A673 (cell line): ENCODE measurements around the gene HIPK1. TPM values are rescaled to one million over a fixed set of nuclear protein-coding genes. Genes with fewer than 3 reads are reported as not detected.
A peak's percentile ranks its signal among the peaks of the same experiment; 100 is the strongest.
"Not testable (repeated sequence)": the region's sequence is repeated elsewhere in the genome, so short reads cannot be mapped to it uniquely, and the experiment has no call there.

Source experiments
- BruUV-seq: library from RNA; stranded (reverse); fragments of 400-500 nt; replicated peaks from 2 replicates; lab custom pipeline; 2021; lab: Mats Ljungman, UMichigan
- CTCF ChIA-PET: fragments of 300-600 bp; sonication (Branson Sonifier 250); formaldehyde crosslinking; loops from one replicate; lab custom pipeline; 2022; ENCODE audit warnings: antibody characterized with exemption; lab: Charles Lee
- POLR2A ChIA-PET: fragments of 300-600 bp; sonication (Branson Sonifier 250); formaldehyde crosslinking; loops from one replicate; lab custom pipeline; 2022; ENCODE audit warnings: antibody characterized with exemption; ENCODE audit not compliant: low non-redundant PET; lab: Charles Lee
- DNase-seq: peaks from one replicate; pipeline ENCODE4 v3.0.0-alpha.2; 2015; ENCODE audit warnings: low spot score
- H3K27ac ChIP-seq: fragments of 200-600 bp; sonication (generic); 2 replicates; pipeline ENCODE4 v1.5.1; 2016; ENCODE audit warnings: mixed run types, low read depth, mild to moderate bottlenecking, mixed read lengths, antibody characterized with exemption, low read length; ENCODE audit not compliant: poor library complexity, severe bottlenecking
- H3K27me3 ChIP-seq: fragments of 200-600 bp; sonication (generic); replicated peaks from 2 replicates; pipeline ENCODE4 v1.6.1; 2017; ENCODE audit warnings: mixed run types, low read depth, mild to moderate bottlenecking, mixed read lengths, antibody characterized with exemption, low read length; ENCODE audit not compliant: insufficient read depth, poor library complexity
- H3K36me3 ChIP-seq: fragments of 200-600 bp; sonication (generic); 2 replicates; pipeline ENCODE4 v1.6.1; 2016; ENCODE audit warnings: mixed run types, mild to moderate bottlenecking, mixed read lengths, antibody characterized with exemption, low read length; ENCODE audit not compliant: insufficient read depth, poor library complexity, severe bottlenecking
- H3K4me1 ChIP-seq: fragments of 200-600 bp; sonication (generic); 2 replicates; pipeline ENCODE4 v1.6.1; 2017; ENCODE audit warnings: mixed run types, mild to moderate bottlenecking, mixed read lengths, antibody characterized with exemption, low read length; ENCODE audit not compliant: insufficient read depth, poor library complexity, severe bottlenecking
- H3K4me3 ChIP-seq: fragments of 200-600 bp; sonication (generic); 2 replicates; pipeline ENCODE4 v1.5.1; 2016; ENCODE audit warnings: low read depth, mixed run types, mild to moderate bottlenecking, mixed read lengths, low read length; ENCODE audit not compliant: poor library complexity, severe bottlenecking
- H3K9me3 ChIP-seq: fragments of 200-600 bp; sonication (generic); 2 replicates; pipeline ENCODE4 v1.6.1; 2016; ENCODE audit warnings: mixed run types, low read depth, mild to moderate bottlenecking, mixed read lengths, antibody characterized with exemption, low read length; ENCODE audit not compliant: poor library complexity, severe bottlenecking
- EZH2 ChIP-seq: fragments of 200-600 bp; sonication (generic); IDR thresholded peaks from 2 replicates; pipeline ENCODE4 v1.6.1; 2017; ENCODE audit warnings: borderline replicate concordance, low read depth, mild to moderate bottlenecking, mixed read lengths, antibody characterized with exemption, low read length; ENCODE audit not compliant: poor library complexity, severe bottlenecking
- intact Hi-C: fragments of 100-400 bp; cut with micrococcal nuclease; formaldehyde crosslinking; loops from one replicate; pipeline ENCODE4 v1.10.0; 2022; ENCODE audit not compliant: unreplicated experiment
- total RNA-seq: library from RNA; stranded (reverse); gene quantifications from 2 replicates; pipeline ENCODE4 v1.2.3, GENCODE V29; 2021
- TF ChIP-seq, protein P1 (sequence below): fragments of 300-800, 200-600 bp; sonication (generic); conservative IDR thresholded peaks from 2 replicates; pipeline ENCODE4 v1.5.1; 2017; ENCODE audit warnings: low read depth, mild to moderate bottlenecking, antibody characterized with exemption, low read length, moderate library complexity, mixed read lengths

Gene HIPK1
- total RNA-seq, 1 experiment from 2014 or later, result 81.3 TPM

DNA sequence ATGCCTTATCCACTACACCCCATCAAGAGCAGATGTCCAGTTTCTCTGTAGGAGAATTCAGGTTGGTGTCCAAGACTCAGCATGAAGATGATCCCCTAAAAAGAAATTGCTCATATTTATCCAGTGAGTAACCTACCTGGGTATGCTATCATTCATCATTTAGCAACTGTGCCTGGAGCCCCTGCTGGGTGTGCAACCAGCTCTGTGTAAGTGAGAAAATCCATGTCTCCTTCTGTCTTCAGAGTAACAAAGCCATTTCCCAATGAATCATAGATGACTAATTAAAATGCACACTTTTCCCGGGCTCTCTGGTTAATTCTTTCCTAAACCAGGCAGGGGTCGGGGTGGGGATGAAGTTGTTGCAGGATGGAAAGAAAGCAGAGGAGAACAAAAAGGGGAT, 86.0 kb downstream of the HIPK1 start:
- CTCF ChIA-PET, result no interaction called here
- intact Hi-C loops, result no loop called here

GRCh38 chr1:114019724-114020123, 90.6 kb downstream of the HIPK1 start:
- CTCF ChIA-PET, intact Hi-C loops, BruUV-seq, H3K27me3 ChIP-seq, H3K9me3 ChIP-seq, H3K4me3 ChIP-seq, DNase-seq, H3K36me3 ChIP-seq, POLR2A ChIA-PET, H3K27ac ChIP-seq: not testable (repeated sequence)
- peaks cover 23% of the 10 kb centered on the region for H3K4me1 ChIP-seq

More for the DNA sequence above, 86.0 kb downstream of the HIPK1 start:
- Histone ChIP-seq H3K36me3 (no peaks in the 10 kb centered on the region), H3K27me3 (no peaks in the 10 kb centered on the region), H3K4me3 (no peak overlapping the region), H3K4me1 (peaks cover 20% of the 10 kb centered on the region), H3K27ac (no peak overlapping the region), H3K9me3 (no peaks in the 10 kb centered on the region)
- TF ChIP-seq, protein P1, sequence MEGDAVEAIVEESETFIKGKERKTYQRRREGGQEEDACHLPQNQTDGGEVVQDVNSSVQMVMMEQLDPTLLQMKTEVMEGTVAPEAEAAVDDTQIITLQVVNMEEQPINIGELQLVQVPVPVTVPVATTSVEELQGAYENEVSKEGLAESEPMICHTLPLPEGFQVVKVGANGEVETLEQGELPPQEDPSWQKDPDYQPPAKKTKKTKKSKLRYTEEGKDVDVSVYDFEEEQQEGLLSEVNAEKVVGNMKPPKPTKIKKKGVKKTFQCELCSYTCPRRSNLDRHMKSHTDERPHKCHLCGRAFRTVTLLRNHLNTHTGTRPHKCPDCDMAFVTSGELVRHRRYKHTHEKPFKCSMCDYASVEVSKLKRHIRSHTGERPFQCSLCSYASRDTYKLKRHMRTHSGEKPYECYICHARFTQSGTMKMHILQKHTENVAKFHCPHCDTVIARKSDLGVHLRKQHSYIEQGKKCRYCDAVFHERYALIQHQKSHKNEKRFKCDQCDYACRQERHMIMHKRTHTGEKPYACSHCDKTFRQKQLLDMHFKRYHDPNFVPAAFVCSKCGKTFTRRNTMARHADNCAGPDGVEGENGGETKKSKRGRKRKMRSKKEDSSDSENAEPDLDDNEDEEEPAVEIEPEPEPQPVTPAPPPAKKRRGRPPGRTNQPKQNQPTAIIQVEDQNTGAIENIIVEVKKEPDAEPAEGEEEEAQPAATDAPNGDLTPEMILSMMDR, result no peak
- TF ChIP-seq EZH2, result no peak
- POLR2A ChIA-PET, result no interaction called here
- no TSS peak for BruUV-seq
- peak; percentile 33 for DNase-seq

GRCh38 chr1:114021665-114022099, 92.6 kb downstream of the HIPK1 start:
- Histone ChIP-seq H3K4me3 (no peak overlapping the region), H3K36me3 (no peaks in the 10 kb centered on the region), H3K27ac (no peak overlapping the region), H3K27me3 (no peaks in the 10 kb centered on the region), H3K4me1 (peaks cover 17% of the 10 kb centered on the region), H3K9me3 (no peaks in the 10 kb centered on the region)
- intact Hi-C loops, result no loop called here
- ChIA-PET CTCF (no interaction called here), POLR2A (no interaction called here)
- TF ChIP-seq, protein P1, result no peak
- TF ChIP-seq EZH2, result no peak
- DNase-seq, result no peak
- no TSS peak for BruUV-seq

DNA sequence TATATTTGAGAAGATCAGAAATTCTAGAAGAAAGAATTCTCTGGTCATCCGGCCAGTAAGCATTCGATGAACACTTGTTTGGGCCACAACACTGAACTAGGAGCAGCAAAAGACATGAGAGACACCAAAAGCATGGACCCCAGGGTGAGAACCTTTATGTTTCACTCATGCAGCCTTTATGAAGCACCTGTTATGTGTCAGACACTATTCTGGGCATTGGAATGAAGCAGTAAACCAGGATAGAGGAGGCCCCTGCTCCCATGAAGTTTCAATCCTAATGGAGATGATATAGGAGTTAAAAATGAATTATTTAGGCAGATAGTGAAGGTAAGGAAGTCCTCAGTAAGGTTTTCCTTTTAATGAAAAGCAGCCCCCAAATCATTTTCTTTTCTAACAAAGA, 93.8 kb downstream of the HIPK1 start:
- H3K27ac ChIP-seq, result no peak overlapping the region
- no peaks in the 10 kb centered on the region for H3K27me3 ChIP-seq
- H3K4me3 ChIP-seq, result no peak overlapping the region
- TF ChIP-seq, protein P1, result no peak
- TF ChIP-seq EZH2, result no peak
- CTCF ChIA-PET, result no interaction called here
- POLR2A ChIA-PET, result no interaction called here
- H3K36me3 ChIP-seq, result no peaks in the 10 kb centered on the region
- peaks cover 17% of the 10 kb centered on the region for H3K4me1 ChIP-seq
- no peak for DNase-seq
- intact Hi-C loops, result no loop called here
- H3K9me3 ChIP-seq, result no peaks in the 10 kb centered on the region
- BruUV-seq, result no TSS peak
